TTC549 (cell line): ENCODE measurements around the gene PDLIM3.
"Not testable (repeated sequence)": the region's sequence is repeated elsewhere in the genome, so short reads cannot be mapped to it uniquely, and the experiment has no call there.

Experiments used
- FAIRE-seq: peaks from 2 replicates; lab custom pipeline; 2012; peaks lifted over from hg19 to GRCh38; lab: Jason Lieb, UNC

PDLIM3 gene

DNA sequence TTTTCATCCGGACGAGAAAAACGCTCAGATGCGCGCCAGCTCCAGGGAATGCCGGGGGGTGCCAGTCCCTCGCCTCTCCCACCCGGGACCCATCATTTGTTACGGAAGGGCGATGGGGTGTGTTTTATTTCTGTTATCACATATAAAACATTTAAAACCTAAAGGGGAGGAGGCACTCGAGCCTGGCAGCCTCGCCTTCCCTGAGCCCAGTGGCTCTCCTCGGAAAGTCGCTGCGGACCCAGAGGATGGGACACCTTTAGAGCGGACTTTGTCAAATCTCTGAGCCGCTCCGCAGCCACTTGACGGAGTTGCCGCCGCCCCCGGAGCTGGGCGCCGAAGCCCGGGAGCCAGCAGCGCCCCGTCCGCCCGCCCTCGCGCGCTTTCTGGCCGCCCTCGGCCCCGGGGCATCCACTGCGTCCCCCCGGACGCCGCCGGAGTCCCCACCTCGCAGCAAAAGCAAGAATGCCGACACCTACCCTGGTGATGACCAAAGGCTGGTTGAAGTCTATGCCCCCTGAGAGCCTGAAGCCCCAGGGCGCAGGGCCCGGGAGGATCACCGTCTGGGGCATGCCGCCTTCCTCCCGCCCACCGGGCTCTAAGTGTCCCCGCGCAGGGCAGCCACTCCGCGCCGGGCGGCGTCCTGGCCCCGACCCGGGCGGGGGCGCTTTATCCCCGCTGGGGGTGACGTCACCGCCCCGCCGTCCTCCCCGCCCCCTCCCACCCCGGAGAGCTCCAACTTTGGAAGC, at the start of gene PDLIM3:
PDLIM3 (minus strand) TSS at position 642 of the 746 bp plus-strand sequence; CDS start at position 569, 73 bp downstream.
- FAIRE-seq, result no peak

GRCh38 chr4:185583813-185584212, 48.5 kb upstream of the PDLIM3 start:
- no peak for FAIRE-seq

DNA sequence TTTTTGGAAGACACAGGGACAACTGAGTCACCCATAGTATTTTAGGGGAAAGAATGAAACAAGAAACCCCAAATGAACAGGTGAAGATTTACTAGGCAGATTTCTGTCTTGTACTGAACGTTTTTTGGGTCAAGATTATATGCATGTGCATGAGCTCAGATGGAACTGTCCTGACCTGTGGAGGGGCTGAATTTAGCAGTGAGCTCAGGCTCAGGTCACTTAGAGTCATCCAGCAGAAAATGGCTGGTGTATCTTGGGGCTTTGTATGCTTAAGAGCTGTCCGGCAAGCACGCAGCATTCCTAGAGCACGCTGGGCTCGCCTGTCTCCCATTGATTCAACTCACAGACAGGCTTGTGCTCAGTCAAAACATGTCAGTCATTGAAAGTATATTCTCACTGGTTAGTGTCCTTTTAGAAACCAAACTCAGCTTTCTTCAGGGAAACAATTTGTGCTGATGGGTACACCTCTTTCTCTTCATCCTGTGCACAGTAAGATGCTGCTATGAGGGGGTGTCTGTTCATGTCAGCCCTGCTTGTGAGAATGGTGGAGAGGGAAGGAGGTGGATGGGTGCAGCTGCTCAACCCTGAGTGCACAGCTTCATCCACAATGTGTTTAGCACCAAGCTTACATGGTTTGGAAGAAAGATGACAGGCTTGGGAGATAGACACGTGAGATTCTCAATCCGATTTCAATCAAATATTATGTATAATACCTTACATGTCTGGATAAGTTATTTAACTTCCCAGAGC, 47.5 kb upstream of the PDLIM3 start:
- no peak for FAIRE-seq

DNA sequence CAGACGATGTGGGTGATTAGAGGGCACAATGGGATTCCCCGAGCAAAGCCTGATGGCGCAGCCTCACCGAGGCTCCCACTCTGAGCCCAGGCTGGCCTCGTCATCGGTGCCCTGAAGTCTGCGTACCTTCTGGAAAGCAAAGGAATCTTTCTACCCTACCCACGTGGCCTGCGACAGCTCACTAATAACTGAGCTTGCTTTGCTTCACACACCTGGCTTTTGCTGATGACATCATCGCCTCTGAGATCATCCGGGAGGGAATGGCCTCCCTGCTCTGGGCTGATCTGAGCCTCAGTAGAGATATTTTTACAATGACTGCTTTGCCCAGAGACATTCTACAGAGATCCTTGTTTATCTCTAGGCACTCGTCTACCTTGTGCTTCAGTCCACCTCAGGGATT, 45.4 kb upstream of the PDLIM3 start:
- no peak for FAIRE-seq

GRCh38 chr4:185578284-185578683, 43.0 kb upstream of the PDLIM3 start:
- no peak for FAIRE-seq

DNA sequence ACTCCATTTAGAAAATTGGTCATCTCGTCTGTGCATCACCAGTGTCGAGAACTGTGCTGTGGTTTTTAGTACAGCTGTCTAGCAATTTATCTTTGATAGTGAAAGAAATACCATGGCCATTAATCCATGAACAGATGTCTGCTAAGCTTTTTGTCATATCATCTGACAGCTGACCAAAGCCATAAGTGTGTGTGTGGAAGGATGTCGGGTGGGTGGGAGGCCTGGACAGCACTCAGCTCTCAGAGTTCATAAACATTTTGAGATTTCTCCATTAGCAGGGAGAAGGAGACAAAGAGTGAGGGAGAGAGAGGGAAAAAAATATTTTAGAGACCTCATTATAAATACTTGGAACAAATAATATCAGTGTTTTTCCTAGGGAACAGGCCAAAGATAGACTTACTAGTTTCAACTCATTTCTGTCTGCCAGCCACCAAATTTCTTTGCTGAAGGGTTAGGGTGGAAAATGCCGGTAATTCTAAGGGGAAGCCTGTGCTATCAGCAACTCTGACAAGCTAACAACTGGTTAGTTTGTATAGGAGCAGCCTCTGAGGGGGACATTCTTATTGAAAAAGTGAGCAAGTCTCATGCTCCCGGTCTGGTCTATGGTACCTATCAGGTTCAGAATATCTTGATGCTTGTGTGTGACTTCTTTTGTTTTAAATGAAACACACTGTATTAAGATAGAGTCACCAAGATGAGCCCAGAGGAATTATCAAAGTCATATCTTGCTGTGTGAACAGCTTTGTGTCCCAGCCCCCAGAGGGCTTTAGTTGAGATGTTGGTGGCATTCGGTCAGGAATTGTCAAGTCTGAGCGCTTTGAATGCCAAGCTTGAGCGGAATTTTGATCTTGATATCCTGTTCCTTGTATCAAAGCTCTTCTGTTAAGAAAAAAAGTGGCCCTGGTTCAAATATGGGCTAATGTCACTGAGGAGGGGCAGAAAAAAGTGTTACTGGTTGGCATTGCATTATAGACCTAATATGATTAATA, 41.9 kb upstream of the PDLIM3 start:
- no peak for FAIRE-seq

DNA sequence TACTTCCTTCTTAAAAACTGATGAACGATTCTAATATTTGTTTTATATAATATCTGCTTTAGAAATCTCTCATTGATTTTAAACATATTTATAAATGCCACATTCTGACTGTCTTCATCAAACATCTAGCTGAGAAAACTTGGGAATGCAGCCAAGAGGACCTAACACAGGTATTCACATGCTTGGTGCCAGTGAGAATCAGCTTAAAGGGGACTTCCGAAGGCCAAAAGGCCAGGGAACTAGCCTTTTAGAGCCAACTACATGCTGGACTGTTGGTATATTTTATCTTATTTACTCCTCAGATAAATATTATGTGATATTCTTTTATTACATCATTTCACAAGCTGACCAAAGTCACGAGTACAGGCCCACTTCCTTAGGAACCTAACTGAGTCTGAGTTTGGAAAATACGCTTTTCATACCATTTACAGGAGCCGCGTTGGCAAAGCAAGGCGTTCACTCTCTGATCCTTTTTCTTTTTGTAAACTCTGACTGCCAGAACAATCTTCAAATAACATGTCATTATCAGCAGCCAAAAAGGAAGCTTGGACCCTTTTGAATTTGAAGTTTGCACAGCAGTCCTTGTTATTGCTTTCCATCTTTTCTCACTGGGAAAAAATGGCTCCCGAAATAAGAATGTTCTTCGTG, 41.1 kb upstream of the PDLIM3 start:
- no peak for FAIRE-seq

GRCh38 chr4:185573651-185574199, 38.4 kb upstream of the PDLIM3 start:
- no peak for FAIRE-seq

- FAIRE-seq, result no peak
Observed at GRCh38 chr4:185570727-185571126, 35.4 kb upstream of the PDLIM3 start.

DNA sequence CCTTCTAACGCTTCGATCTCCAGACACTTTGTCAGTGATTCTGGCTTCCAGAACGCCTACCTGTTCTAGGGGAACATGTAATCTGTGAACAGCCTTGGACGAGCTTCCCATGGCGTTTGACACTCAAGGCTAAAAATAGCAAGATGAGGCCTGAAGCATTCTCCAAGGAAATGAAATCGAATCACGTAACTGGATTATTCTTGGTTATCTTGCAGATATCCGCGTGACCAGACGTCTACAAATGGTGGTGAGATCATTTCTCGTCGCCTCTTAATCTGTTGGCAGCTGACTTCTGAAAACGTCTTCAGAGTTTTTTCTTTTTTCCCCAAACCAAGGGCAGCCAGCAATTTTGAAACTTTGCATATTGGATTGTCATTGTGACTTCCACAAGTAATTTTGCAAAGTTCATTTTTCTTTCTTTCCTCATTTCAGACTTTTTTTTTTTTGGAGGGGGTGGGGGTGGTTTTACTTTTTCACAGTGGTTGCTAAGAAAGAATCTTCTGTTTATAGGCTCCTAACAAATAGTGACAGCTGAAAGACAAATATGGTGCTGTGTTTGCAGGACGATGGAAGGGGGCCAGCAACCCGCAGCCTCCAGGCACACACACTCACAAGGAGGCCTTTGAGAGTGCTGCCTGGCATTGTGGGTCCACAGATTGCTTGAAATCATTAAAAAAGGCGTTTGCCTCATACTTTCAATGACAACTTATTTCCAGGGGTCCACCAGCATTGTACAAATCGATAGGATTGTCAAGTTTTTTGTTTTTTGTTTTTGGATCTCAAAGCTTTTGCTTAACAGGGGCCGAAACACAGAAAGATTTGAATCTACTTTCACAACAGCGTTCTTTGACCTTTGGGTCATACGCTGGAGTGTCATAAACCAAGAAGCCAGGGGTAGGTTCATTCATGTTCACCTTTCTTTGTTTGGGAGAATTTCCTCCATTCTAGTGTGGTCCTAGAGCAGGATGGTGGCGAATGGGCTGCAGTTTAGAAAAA, 32.4 kb upstream of the PDLIM3 start:
- FAIRE-seq, result no peak

- no peak for FAIRE-seq
Observed at GRCh38 chr4:185566972-185567371, 31.7 kb upstream of the PDLIM3 start.

GRCh38 chr4:185566425-185566824, 31.1 kb upstream of the PDLIM3 start:
- FAIRE-seq, result no peak

GRCh38 chr4:185565696-185566095, 30.4 kb upstream of the PDLIM3 start:
- no peak for FAIRE-seq

DNA sequence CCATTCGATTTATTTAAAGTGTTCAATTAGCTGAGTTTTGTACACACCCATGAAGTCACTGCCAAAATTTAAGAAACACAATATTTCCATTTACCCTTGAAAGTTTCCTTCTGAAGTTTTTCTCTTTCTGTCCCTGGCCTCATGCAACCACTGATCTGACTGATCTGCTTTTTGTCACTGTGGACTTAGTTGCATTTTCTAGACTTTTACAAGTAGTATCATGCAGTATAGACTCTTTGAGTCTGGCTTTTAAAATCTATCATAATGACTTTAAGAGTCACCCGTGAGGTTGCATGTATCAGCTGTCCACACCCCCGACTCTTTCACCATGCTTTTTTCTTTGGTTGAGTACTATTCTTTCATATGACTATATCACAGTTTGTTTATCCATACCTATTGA, 29.0 kb upstream of the PDLIM3 start:
- FAIRE-seq, result no peak

- no peak for FAIRE-seq
Observed at GRCh38 chr4:185562531-185562930, 27.2 kb upstream of the PDLIM3 start.

DNA sequence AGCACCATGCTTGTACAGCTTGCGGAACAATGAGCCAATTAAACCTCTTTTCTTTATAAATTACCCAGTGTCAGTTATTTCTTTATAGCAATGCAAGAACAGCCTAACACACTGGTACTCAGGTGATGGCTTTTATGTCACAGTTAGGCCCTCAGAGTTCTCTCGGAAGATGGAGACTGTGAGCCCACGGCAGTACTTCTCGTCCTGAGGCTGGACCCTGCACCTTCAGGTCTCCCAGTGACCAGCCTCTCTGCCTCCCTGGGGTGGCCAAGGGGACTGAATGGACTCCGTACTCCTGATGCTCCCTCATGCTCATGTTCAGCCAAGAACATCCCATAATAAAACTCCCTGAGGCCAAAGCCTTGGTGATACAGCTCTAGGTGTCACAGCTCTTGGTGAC, 25.0 kb upstream of the PDLIM3 start:
- no peak for FAIRE-seq

- no peak for FAIRE-seq
Observed at GRCh38 chr4:185559915-185560281, 24.6 kb upstream of the PDLIM3 start.

GRCh38 chr4:185559251-185559914, 24.1 kb upstream of the PDLIM3 start:
- not testable (repeated sequence) for FAIRE-seq

- FAIRE-seq, result no peak
Observed at GRCh38 chr4:185554365-185555126, 19.2 kb upstream of the PDLIM3 start.
